Esophagus muscularis mucosa (tissue), 4 donors: ENCODE results near the gene ORC3. TPM values are rescaled to one million over a fixed set of nuclear protein-coding genes. Genes with fewer than 3 reads are reported as not detected.

ENCODE experiments used
- DNase-seq: peaks from one replicate; pipeline ENCODE4 v3.0.0-alpha.2; 2017; ENCODE audit errors: extremely low spot score
- H3K27ac ChIP-seq, 4 donors: fragments of 200-600 bp; sonication (generic); replicated peaks in 1 of 4; 1 replicate in 3 of 4; 2 replicates in 1 of 4; pipeline ENCODE4 v1.5.1; 2016 to 2019; ENCODE audit warnings: mild to moderate bottlenecking in 1 of 4
- H3K27me3 ChIP-seq, 4 donors: fragments of 200-600 bp; sonication (generic); one replicate each; pipeline versions ENCODE4 v1.5.1 to v1.6.0; 2016 to 2019
- H3K36me3 ChIP-seq, 4 donors: fragments of 200-600 bp; sonication (generic); one replicate each; pipeline ENCODE4 v1.5.1; 2016 to 2019
- H3K4me1 ChIP-seq, 4 donors: fragments of 200-600 bp; sonication (generic); one replicate each; pipeline ENCODE4 v1.5.1; 2016 to 2019
- H3K4me3 ChIP-seq, 4 donors: fragments of 200-600 bp; sonication (generic); 1 replicate in 2 of 4; 2 replicates in 2 of 4; pipeline ENCODE4 v1.5.1; 2016 to 2019; ENCODE audit warnings: mild to moderate bottlenecking in 4 of 4, moderate library complexity in 1 of 4
- H3K9me3 ChIP-seq, 4 donors: fragments of 200-600 bp; sonication (generic); 1 replicate in 3 of 4; 2 replicates in 1 of 4; pipeline ENCODE4 v1.5.1; 2016 to 2019
- CTCF ChIP-seq, 3 experiments: fragments of 200-600 bp in 2 of 3; fragments of 450-650 bp in 1 of 3; sonication (generic) in 2 of 3; IDR thresholded peaks; one replicate each; pipeline ENCODE4 v1.5.1; 2017 to 2019; ENCODE audit warnings: antibody characterized with exemption in 3 of 3, mild to moderate bottlenecking in 2 of 3, moderate library complexity in 1 of 3
- EP300 ChIP-seq: sonication (generic); formaldehyde crosslinking; IDR thresholded peaks from one replicate; pipeline ENCODE4 v1.6.1; 2017; ENCODE audit warnings: antibody characterized with exemption
- POLR2A ChIP-seq: fragments of 450-650 bp; IDR thresholded peaks from one replicate; pipeline ENCODE4 v1.6.1; 2017; ENCODE audit warnings: antibody characterized with exemption, moderate library complexity, mild to moderate bottlenecking, low read depth
- POLR2AphosphoS5 ChIP-seq, 2 donors: sonication (generic); formaldehyde crosslinking; IDR thresholded peaks; one replicate each; pipeline ENCODE4 v1.6.1; 2017; ENCODE audit warnings: antibody characterized with exemption in 2 of 2
- WGBS: methylation state at CpG from one replicate; pipeline ENCODE4 v1.1.5; 2018; 5-methylcytosine and 5-hydroxymethylcytosine counted together
- intact Hi-C: fragments of 100-400 bp; cut with DNase I; formaldehyde crosslinking; loops from one replicate; pipeline ENCODE4 v1.15.1; 2023
- total RNA-seq, 4 donors: library from RNA; depleted of rRNA; stranded (reverse); fragments of >200 nt; gene quantifications; one replicate each; pipeline versions ENCODE4 v1.1.0 to v1.2.1, GENCODE V29; 2016

The ORC3 gene
- total RNA-seq, 4 donors from 2014 or later, result 9.9 to 18.7 (median 12.6) TPM

DNA sequence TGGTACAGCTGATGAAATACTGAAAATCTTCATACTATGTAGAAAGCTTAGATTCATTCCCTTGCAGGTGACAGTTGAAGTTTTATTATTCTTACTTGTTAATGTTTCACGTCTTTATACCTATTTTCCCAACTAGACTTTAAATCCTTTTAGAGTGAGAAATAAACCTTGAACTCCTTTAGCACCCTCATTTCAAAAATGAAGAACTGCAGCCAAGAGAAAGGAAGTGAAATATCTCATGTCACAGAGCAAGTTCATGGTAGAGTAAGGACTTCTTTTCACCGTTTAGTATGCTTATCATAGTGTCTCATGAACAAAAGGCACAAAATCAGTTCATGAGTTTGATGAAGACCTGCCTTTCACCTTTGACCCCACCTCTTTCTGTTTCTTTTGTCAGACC is 38.5 kb downstream of the ORC3 start:
- TF ChIP-seq CTCF (IDR thresholded peaks at IDR 0.05) (no peak), EP300 (no peak), POLR2A (no peak), POLR2AphosphoS5 (IDR thresholded peaks at IDR 0.05) (no peak)
- peaks cover 0 to 51% (median 6%) of the 10 kb centered on the region in 4 donors for H3K36me3 ChIP-seq
- H3K27ac ChIP-seq, result no peak overlapping the region

DNA sequence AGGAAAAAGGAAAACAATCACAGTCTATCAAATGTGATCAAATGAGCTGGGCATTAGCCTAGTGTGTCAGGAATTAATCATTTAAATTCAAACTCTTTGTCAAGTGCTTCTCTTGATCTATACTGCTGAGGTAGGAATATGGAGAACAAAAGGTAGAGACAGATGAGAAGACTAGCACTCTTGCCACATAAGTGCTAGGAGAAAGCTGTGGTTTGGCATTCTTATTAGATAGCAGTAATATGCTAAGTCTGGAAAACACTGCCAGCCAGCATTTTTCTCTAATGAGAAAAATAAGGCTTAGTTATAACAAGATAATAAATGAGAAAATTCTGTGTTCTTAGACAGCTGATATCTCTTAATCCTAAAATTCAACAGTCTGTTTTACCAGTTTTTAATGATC is 38.9 kb downstream of the ORC3 start:
- DNase-seq, result no peak
- H3K27ac ChIP-seq, result no peak overlapping the region
- H3K36me3 ChIP-seq, result peaks cover 0 to 51% (median 6%) of the 10 kb centered on the region in 4 donors
- no peaks in the 10 kb centered on the region for H3K27me3 ChIP-seq
- H3K4me1 ChIP-seq, result no peaks in the 10 kb centered on the region
- H3K4me3 ChIP-seq, result no peak overlapping the region
- intact Hi-C loops, result no loop called here
- no peaks in the 10 kb centered on the region for H3K9me3 ChIP-seq
- TF ChIP-seq CTCF (IDR thresholded peaks at IDR 0.05) (no peak), POLR2A (no peak), POLR2AphosphoS5 (IDR thresholded peaks at IDR 0.05) (no peak), EP300 (no peak)

More for the DNA sequence above, 38.5 kb downstream of the ORC3 start:
- H3K4me3 ChIP-seq, result no peak overlapping the region
- H3K27me3 ChIP-seq, result no peaks in the 10 kb centered on the region
- intact Hi-C loops, result no loop called here
- 66% methylated on average over 2 of the region's 2 CpGs for whole genome bisulfite sequencing
- no peak for DNase-seq
- no peaks in the 10 kb centered on the region for H3K4me1 ChIP-seq
- H3K9me3 ChIP-seq, result no peaks in the 10 kb centered on the region

- TF ChIP-seq EP300 (no peak), POLR2AphosphoS5 (IDR thresholded peaks at IDR 0.05) (no peak), CTCF (IDR thresholded peaks at IDR 0.05) (no peak)
- Histone ChIP-seq H3K4me1 (no peaks in the 10 kb centered on the region), H3K36me3 (peaks cover 0 to 59% (median 11%) of the 10 kb centered on the region in 4 donors), H3K27ac (no peak overlapping the region), H3K4me3 (no peak overlapping the region), H3K9me3 (no peaks in the 10 kb centered on the region), H3K27me3 (no peaks in the 10 kb centered on the region)
- DNase-seq, result no peak
- intact Hi-C loops, result no loop called here
- 95% methylated on average over 1 of the region's 1 CpG for WGBS
Observed at GRCh38 chr6:87630746-87631145, 40.8 kb downstream of the ORC3 start.

GRCh38 chr6:87633851-87634250 is 43.9 kb downstream of the ORC3 start:
- H3K9me3 ChIP-seq, result no peaks in the 10 kb centered on the region
- no peak for DNase-seq
- no peak for TF ChIP-seq POLR2AphosphoS5 (IDR thresholded peaks at IDR 0.05)
- TF ChIP-seq EP300, result no peak
- TF ChIP-seq CTCF (IDR thresholded peaks at IDR 0.05), result no peak
- TF ChIP-seq POLR2A, result no peak
- intact Hi-C loops, result no loop called here
- H3K4me3 ChIP-seq, result no peak overlapping the region
- H3K27me3 ChIP-seq, result no peaks in the 10 kb centered on the region
- WGBS, result 78% methylated on average over 3 of the region's 3 CpGs
- no peak overlapping the region for H3K27ac ChIP-seq
- H3K4me1 ChIP-seq, result no peaks in the 10 kb centered on the region
- peaks cover 10 to 81% (median 20%) of the 10 kb centered on the region in 4 donors for H3K36me3 ChIP-seq

DNA sequence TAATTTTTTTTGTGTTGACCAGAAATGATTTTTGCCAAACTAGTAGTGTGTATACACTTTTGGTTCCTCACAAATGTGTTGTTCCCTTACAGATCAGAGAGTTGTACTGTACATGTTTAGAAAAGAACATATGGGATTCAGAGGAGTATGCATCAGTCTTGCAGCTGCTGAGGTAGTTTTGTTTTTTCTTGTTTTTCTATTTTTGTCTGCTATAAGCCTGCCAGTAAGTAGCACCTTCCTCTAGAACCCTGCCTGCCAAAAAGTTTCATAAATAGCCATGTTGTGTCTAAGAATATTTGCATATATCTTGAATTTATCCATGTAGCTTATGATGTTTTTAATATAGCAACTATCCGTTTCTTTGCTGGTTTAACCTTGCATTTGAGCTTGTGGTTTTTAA is 46.4 kb downstream of the ORC3 start:
- 92% methylated on average over 1 of the region's 1 CpG for WGBS
- no peak overlapping the region for H3K27ac ChIP-seq
- no peak for DNase-seq
- intact Hi-C loops, result no loop called here
- H3K4me3 ChIP-seq, result no peak overlapping the region
- TF ChIP-seq POLR2A, result no peak
- no peak for TF ChIP-seq POLR2AphosphoS5 (IDR thresholded peaks at IDR 0.05)
- no peak for TF ChIP-seq EP300
- no peak for TF ChIP-seq CTCF (IDR thresholded peaks at IDR 0.05)
- no peaks in the 10 kb centered on the region for H3K9me3 ChIP-seq
- no peaks in the 10 kb centered on the region for H3K27me3 ChIP-seq
- no peaks in the 10 kb centered on the region for H3K4me1 ChIP-seq
- H3K36me3 ChIP-seq, result peaks cover 10 to 70% (median 26%) of the 10 kb centered on the region in 4 donors
